Astrocyte of the cerebellum (primary cell): ENCODE data around the gene DDX23.

Source experiments
- DNase-seq: peaks from one replicate; pipeline ENCODE4 v3.0.0-alpha.2; 2011; ENCODE audit warnings: low read depth
- H3K4me3 ChIP-seq: 2 replicates; pipeline ENCODE4 v1.5.1; 2011; ENCODE audit warnings: mild to moderate bottlenecking, low read depth, low read length, moderate library complexity
- CTCF ChIP-seq: IDR thresholded peaks from 2 replicates; pipeline ENCODE4 v1.5.1; 2012; ENCODE audit warnings: low read length, low read depth, moderate library complexity, mild to moderate bottlenecking; ENCODE audit errors: missing control alignments
- in situ Hi-C: cut with HindIII; loops from 2 replicates; pipeline ENCODE4 v1.10.0; 2017; ENCODE audit warnings: low sequenced_read_pairs

DDX23 gene

GRCh38 chr12:48800971-48801370 lies 51.0 kb downstream of the DDX23 start:
- TF ChIP-seq CTCF, result no peak
- DNase-seq, result no peak
- no peak overlapping the region for H3K4me3 ChIP-seq
- in situ Hi-C loops, result no loop called here

DNA sequence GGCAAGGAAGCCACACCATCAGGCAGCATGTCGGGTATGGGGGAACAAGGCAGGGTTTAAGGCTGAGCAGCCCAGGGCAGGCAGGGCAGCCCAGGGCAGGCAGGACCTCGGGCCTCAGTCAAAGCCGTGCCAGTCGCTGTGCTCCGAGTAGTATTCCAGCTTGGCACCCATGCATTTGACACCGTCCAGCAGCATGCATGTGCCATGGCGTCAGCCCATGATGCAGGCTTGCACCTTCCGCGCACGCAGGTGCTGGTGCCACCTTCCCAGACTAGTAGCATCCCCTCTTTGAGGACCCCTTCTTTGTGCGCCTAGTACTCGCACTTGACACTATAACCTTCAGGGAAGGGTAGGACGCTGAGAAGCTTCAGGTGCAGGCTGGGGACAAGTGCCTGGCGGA lies 51.5 kb downstream of the DDX23 start:
- no peak overlapping the region for H3K4me3 ChIP-seq
- in situ Hi-C loops, result no loop called here
- no peak for TF ChIP-seq CTCF
- no peak for DNase-seq

DNA sequence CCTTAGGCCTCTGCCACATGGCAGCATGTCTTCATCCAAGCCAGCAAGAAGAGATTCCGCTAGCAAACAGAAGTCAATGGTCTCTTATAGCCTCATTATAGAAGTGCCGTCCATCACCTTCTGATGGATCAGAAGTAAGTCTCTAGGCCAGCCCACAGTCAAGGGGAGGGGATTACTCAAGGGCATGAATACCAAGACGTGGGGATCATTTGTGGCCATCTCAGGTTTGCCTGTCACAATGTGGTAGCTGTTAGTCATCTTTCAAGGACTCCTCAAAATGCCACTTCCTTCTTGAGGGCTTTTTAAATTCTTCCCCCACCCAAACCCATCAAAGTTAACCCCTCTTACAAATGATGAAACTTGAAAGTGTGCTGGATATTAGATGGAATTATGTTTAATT lies 55.0 kb downstream of the DDX23 start:
- in situ Hi-C loops, result loop anchor here (5.0 kb wide), 1 partner anchor 45 kb away; no protein-coding TSS in a partner anchor
- no peak overlapping the region for H3K4me3 ChIP-seq
- no peak for TF ChIP-seq CTCF
- no peak for DNase-seq

DNA sequence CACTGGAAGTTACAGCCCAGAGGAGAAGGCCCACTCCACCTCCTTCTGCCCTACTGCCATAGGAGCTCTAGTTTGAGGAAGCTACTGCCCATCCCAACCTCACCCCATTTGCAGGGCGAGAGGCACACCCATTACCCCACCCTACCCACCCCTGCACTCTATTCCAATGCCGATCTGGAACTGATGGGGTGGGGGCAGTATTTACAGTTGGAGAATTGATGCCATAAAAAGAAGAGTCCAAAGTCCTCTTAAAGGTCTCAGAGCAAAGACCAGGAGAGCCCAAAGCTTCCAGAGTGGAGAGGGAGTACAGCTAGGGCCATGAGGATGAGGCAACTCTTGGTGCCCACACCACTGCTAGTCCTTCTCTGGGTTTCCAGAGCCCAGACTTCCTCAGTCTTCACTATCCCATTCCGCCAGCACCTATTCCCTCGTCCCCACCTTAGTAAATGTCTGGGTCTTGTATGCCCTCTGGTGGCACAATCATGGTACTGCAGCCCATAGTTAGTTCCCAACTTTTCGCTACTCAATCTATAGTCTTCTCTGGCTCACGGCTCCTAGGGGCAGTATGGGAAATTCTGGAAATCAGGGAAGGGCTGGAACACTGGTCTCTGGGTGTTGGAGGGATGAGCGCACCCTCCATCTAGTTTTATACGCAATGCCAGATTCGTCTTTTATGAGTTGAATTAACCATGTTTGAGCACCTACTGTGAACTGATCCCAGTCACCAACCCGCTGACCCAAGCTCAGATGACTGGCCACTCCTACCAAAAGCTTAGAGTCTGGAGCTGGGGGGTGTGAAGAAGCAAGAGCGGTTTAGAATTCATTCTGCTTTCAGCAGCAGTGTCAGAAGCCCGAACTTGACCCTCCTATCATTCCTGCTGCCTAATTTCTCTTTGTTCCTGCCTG lies 56.2 kb downstream of the DDX23 start:
- H3K4me3 ChIP-seq, result no peak overlapping the region
- DNase-seq, result peak; percentile 57
- in situ Hi-C loops, result loop anchor here (5.0 kb wide), 1 partner anchor 44 kb away; no protein-coding TSS in a partner anchor
- TF ChIP-seq CTCF, result peak; percentile 95

DNA sequence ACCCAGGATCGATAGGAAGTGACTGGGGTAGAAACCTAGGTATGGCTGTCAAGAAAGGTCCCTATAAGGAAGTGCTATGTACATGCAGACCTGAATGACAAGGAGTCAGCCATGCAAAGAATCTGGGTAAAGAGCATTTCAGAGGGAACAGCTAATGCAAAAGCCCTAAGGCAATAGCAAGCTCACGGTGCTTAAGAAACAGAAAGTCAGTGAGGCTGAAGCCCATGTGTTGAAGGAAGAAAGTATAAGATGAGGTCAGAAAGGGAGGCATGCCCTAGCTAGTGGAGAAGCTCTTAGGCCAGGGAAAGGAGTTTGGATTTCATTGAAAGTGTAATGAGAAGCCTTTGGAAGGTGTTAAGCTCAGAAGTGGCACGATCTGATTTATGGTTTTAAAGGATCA lies 57.1 kb downstream of the DDX23 start:
- no peak for TF ChIP-seq CTCF
- in situ Hi-C loops, result loop anchor here (5.0 kb wide), 1 partner anchor 43 kb away; no protein-coding TSS in a partner anchor
- no peak for DNase-seq
- no peak overlapping the region for H3K4me3 ChIP-seq

DNA sequence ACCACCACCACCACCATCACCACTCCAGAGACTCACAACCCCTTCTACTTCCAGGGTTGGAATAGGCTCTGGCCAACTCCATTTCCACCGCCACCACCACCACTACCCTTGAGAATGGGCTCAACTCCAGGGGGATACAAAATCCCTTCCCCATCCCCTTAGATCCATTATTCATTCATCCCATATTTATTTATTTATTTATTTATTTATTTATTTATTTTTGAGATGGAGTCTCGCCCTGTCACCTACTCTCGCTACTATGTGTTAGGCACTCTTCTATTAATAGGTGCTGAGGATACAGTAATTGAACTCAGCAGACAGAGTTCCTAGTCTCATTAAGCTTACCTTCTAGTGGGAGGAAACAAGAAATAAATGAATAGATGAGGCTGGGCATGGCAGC lies 58.3 kb downstream of the DDX23 start:
- no peak for TF ChIP-seq CTCF
- DNase-seq, result no peak
- in situ Hi-C loops, result no loop called here
- no peak overlapping the region for H3K4me3 ChIP-seq
